Esophagus squamous epithelium (tissue), 4 donors: ENCODE data around the gene ARHGEF11.

Source experiments
- CTCF ChIP-seq, 6 experiments: fragments of 450-650 bp in 4 of 6; fragments of 200-600 bp in 2 of 6; sonication (generic) in 2 of 6; IDR thresholded peaks; one replicate each; pipeline ENCODE4 v1.5.1; 2016 to 2019; ENCODE audit warnings: antibody characterized with exemption in 6 of 6, mild to moderate bottlenecking in 4 of 6, moderate library complexity in 4 of 6
- POLR2A ChIP-seq, 4 donors: fragments of 450-650 bp; IDR thresholded peaks; one replicate each; pipeline ENCODE4 v1.6.1; 2017; ENCODE audit warnings: antibody characterized with exemption in 4 of 4, mild to moderate bottlenecking in 4 of 4, moderate library complexity in 3 of 4

DNA sequence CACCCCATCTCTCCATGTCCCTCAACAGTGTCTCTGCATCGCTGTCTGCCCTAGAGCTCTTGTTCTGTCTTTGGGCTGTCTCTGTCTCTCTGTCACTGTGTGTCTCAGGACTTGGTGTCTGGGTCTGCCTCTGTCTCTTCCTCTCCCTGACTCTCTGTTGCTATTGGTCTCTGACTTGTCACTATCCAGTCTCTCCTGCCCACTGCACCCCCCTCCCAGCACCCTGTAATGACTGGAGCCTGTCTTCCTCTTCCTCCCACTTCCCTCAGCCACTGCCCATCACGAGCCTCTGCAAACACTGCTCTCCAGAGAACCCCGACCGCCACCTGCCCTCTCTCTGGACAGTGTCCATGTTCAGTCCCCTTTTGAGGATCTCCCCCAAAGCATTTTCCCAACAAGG is 139.9 kb downstream of the ARHGEF11 start:
- TF ChIP-seq POLR2A (IDR thresholded peaks at IDR 0.05) (no peak), CTCF (IDR thresholded peaks at IDR 0.05) (no peak)
